GM12878 (cell line): ENCODE data around the gene PIGV. TPM values are rescaled to one million over a fixed set of nuclear protein-coding genes. Genes with fewer than 3 reads are reported as not detected.

ENCODE experiments used
- ATAC-seq: fragments of 200-7000 bp; cut with Tn5 transposase; 3 replicates; pipeline ENCODE4 v1.9.1; 2020; ENCODE audit warnings: mild to moderate bottlenecking, moderate library complexity
- BruUV-seq: library from RNA; stranded (reverse); fragments of 400-500 nt; replicated peaks from 2 replicates; lab custom pipeline; 2021; lab: Mats Ljungman, UMichigan
- CTCF ChIA-PET: fragments of 300-600 bp; sonication (Branson Sonifier 250); formaldehyde crosslinking; extraction: SDS; loops from one replicate; lab custom pipeline; 2021; ENCODE audit warnings: inconsistent platforms; lab: Yijun Ruan, JAX
- POLR2A ChIA-PET: fragments of 350-600 bp; formaldehyde crosslinking; extraction: SDS; loops from one replicate; lab custom pipeline; 2021; ENCODE audit warnings: inconsistent platforms; lab: Charles Lee
- RAD21 ChIA-PET: fragments of 300-600 bp; sonication (Branson Sonifier 250); formaldehyde crosslinking; loops from one replicate; lab custom pipeline; 2023; ENCODE audit warnings: antibody characterized with exemption; ENCODE audit not compliant: unreplicated experiment; lab: Charles Lee
- SMC1A ChIA-PET: fragments of 300-600 bp; sonication (Branson Sonifier 250); formaldehyde crosslinking; loops from one replicate; lab custom pipeline; 2023; ENCODE audit not compliant: unreplicated experiment, uncharacterized antibody; lab: Charles Lee
- DNase-seq: peaks from one replicate; pipeline ENCODE4 v3.0.0-alpha.2; 2011; ENCODE audit warnings: low read depth, low spot score
- FAIRE-seq: peaks from 3 replicates; lab custom pipeline; 2011; peaks lifted over from hg19 to GRCh38; lab: Jason Lieb, UNC
- H2AFZ ChIP-seq: 2 replicates; pipeline ENCODE4 v1.6.0; 2011; ENCODE audit warnings: low read depth, low read length, control low read depth; ENCODE audit not compliant: control insufficient read depth
- H3K27ac ChIP-seq: 2 replicates; pipeline ENCODE4 v1.5.1; 2011; ENCODE audit warnings: control low read depth; ENCODE audit not compliant: control insufficient read depth, insufficient read depth
- H3K27me3 ChIP-seq, 2 experiments: replicated peaks in 1 of 2; 2 replicates each; pipeline versions ENCODE4 v1.6.0 to v1.6.1; 2011; ENCODE audit warnings: low read length in 1 of 2; ENCODE audit not compliant: control insufficient read depth in 2 of 2, insufficient read depth in 2 of 2
- H3K36me3 ChIP-seq, 2 experiments: 2 replicates each; pipeline ENCODE4 v1.5.1; 2011; ENCODE audit warnings: low read length in 1 of 2; ENCODE audit not compliant: control insufficient read depth in 2 of 2, insufficient read depth in 2 of 2
- H3K4me1 ChIP-seq: 2 replicates; pipeline ENCODE4 v1.6.1; 2011; ENCODE audit warnings: mild to moderate bottlenecking, low read length, moderate library complexity, mixed read lengths; ENCODE audit not compliant: control insufficient read depth, insufficient read depth
- H3K4me2 ChIP-seq: 2 replicates; pipeline ENCODE4 v1.6.0; 2011; ENCODE audit warnings: control low read depth; ENCODE audit not compliant: control insufficient read depth, insufficient read depth
- H3K4me3 ChIP-seq: fragments of 200-600 bp; sonication (generic); 2 replicates; pipeline ENCODE4 v1.5.1; 2016
- H3K79me2 ChIP-seq: 2 replicates; pipeline ENCODE4 v1.6.0; 2011; ENCODE audit warnings: low read length; ENCODE audit not compliant: control insufficient read depth, insufficient read depth
- H3K9ac ChIP-seq: 2 replicates; pipeline ENCODE4 v1.8.0; 2011; ENCODE audit warnings: low read length, control low read depth, mixed read lengths; ENCODE audit not compliant: control insufficient read depth, insufficient read depth
- H3K9me3 ChIP-seq: replicated peaks from 3 replicates; pipeline ENCODE4 v1.5.1; 2011; ENCODE audit warnings: mild to moderate bottlenecking, low read length; ENCODE audit not compliant: control insufficient read depth, insufficient read depth
- H4K20me1 ChIP-seq: 2 replicates; pipeline ENCODE4 v1.6.0; 2011; ENCODE audit not compliant: control insufficient read depth, insufficient read depth
- ATF7 ChIP-seq: fragments of 450-650 bp; IDR thresholded peaks from 2 replicates; pipeline ENCODE4 v1.6.1; 2016; ENCODE audit warnings: low read depth, mild to moderate bottlenecking
- BHLHE40 ChIP-seq, 2 experiments: fragments of 450-650 bp in 1 of 2; IDR thresholded peaks; 2 replicates each; pipeline ENCODE4 v1.6.1; 2011 to 2017; ENCODE audit warnings: low read depth in 2 of 2, borderline replicate concordance in 1 of 2, improper control_type of control experiment in 1 of 2, low read length in 1 of 2, mild to moderate bottlenecking in 1 of 2
- CEBPB ChIP-seq, 2 experiments: fragments of 150-350 bp in 1 of 2; IDR thresholded peaks; 2 replicates each; pipeline ENCODE4 v1.6.1; 2012 to 2014; ENCODE audit warnings: low read depth in 2 of 2, low read length in 2 of 2, borderline replicate concordance in 1 of 2, inconsistent platforms in 1 of 2
- CHD4 ChIP-seq: fragments of 200-600 bp; sonication (generic); IDR thresholded peaks from 2 replicates; pipeline ENCODE4 v1.6.1; 2016; ENCODE audit warnings: mild to moderate bottlenecking
- CREM ChIP-seq: IDR thresholded peaks from 2 replicates; pipeline ENCODE4 v1.6.1; 2014; ENCODE audit warnings: antibody characterized with exemption, low read depth
- EED ChIP-seq: sonication (generic); IDR thresholded peaks from 2 replicates; pipeline ENCODE4 v1.6.1; 2016; ENCODE audit warnings: antibody characterized with exemption, low read depth
- EP300 ChIP-seq, 2 experiments: fragments of 150-350 bp in 1 of 2; IDR thresholded peaks; 2 replicates each; pipeline ENCODE4 v1.6.1; 2011 to 2012; ENCODE audit warnings: low read depth in 2 of 2, low read length in 2 of 2, borderline replicate concordance in 1 of 2, improper control_type of control experiment in 1 of 2, inconsistent platforms in 1 of 2; ENCODE audit not compliant: control insufficient read depth in 1 of 2
- MYB ChIP-seq: fragments of 150-350 bp; IDR thresholded peaks from 2 replicates; pipeline ENCODE4 v1.6.1; 2014; ENCODE audit warnings: mild to moderate bottlenecking, low read depth, low read length, borderline replicate concordance
- PAX5 ChIP-seq: IDR thresholded peaks from 2 replicates; pipeline ENCODE4 v1.6.1; 2011; ENCODE audit warnings: low read depth, low read length, borderline replicate concordance
- SIX5 ChIP-seq: IDR thresholded peaks from 2 replicates; pipeline ENCODE4 v1.6.1; 2011; ENCODE audit warnings: mild to moderate bottlenecking, low read depth, low read length, moderate library complexity; ENCODE audit not compliant: severe bottlenecking
- TCF3 ChIP-seq: IDR thresholded peaks from 2 replicates; pipeline ENCODE4 v1.6.1; 2012; ENCODE audit warnings: low read depth, mild to moderate bottlenecking, low read length, borderline replicate concordance; ENCODE audit not compliant: insufficient read depth
- TCF7 ChIP-seq: IDR thresholded peaks from 2 replicates; pipeline ENCODE4 v1.6.1; 2014; ENCODE audit warnings: antibody characterized with exemption, borderline replicate concordance
- WGBS: methylation state at CpG from one replicate; pipeline ENCODE4 v1.1.6; 2016; ENCODE audit warnings: low lambda C conversion rate; ENCODE audit not compliant: insufficient replicate concordance, insufficient coverage; ENCODE audit errors: missing lambda C conversion rate; 5-methylcytosine and 5-hydroxymethylcytosine counted together
- in situ Hi-C: fragments of 300-500 bp; cut with MboI; formaldehyde crosslinking; loops from 9 replicates; pipeline ENCODE4 v1.14.3; 2018; ENCODE audit warnings: mixed read lengths
- intact Hi-C: fragments of 100-400 bp; cut with micrococcal nuclease; formaldehyde crosslinking; loops from one replicate; pipeline ENCODE4 v1.14.2; 2022; ENCODE audit not compliant: unreplicated experiment
- polyA plus RNA-seq, 11 experiments: library from polyadenylated mRNA; depleted of rRNA in 4 of 11; unstranded in 6 of 11; stranded (reverse) in 5 of 11; fragments of >200 nt; fragmentation: Nextera tagmentation in 4 of 11; fragmentation: Illumina TruSeq in 1 of 11; extraction: Ambion mirVana in 4 of 11; extraction: Trizol in 1 of 11; gene quantifications; 1 replicate in 1 of 11; 2 replicates in 10 of 11; pipeline versions ENCODE4 v1.2.1 to v1.2.3, GENCODE V29; 2011 to 2016; ENCODE audit warnings: inconsistent platforms in 2 of 11, missing spikeins in 2 of 11, low read depth in 1 of 11
- total RNA-seq, 4 experiments: library from RNA; depleted of rRNA in 3 of 4; stranded (reverse); fragments of >200 nt in 3 of 4; fragmentation: Illumina TruSeq in 1 of 4; extraction: Trizol in 1 of 4; gene quantifications; 2 replicates each; pipeline versions ENCODE4 v1.2.1 to v1.2.3, GENCODE V29; 2013 to 2021
- TF ChIP-seq, protein P1 (sequence below): IDR thresholded peaks from 2 replicates; pipeline ENCODE4 v1.6.1; 2011; ENCODE audit warnings: low read depth, mild to moderate bottlenecking, low read length, moderate library complexity, borderline replicate concordance; ENCODE audit errors: extremely low read depth
- TF ChIP-seq, protein P2 (sequence below): fragments of 450-650 bp; IDR thresholded peaks from 2 replicates; pipeline ENCODE4 v1.6.1; 2016; ENCODE audit warnings: mild to moderate bottlenecking
- TF ChIP-seq, protein P3 (sequence below): fragments of 450-650 bp; IDR thresholded peaks from 2 replicates; pipeline ENCODE4 v1.6.1; 2016; ENCODE audit warnings: mild to moderate bottlenecking, moderate library complexity, borderline replicate concordance

The PIGV gene
- total and polyA plus RNA-seq, 10 of the 15 experiments (the other 5 are each of a cell fraction or from before 2014, with no cell fraction given): 8.8 to 18.1 (median 11.9) TPM

DNA sequence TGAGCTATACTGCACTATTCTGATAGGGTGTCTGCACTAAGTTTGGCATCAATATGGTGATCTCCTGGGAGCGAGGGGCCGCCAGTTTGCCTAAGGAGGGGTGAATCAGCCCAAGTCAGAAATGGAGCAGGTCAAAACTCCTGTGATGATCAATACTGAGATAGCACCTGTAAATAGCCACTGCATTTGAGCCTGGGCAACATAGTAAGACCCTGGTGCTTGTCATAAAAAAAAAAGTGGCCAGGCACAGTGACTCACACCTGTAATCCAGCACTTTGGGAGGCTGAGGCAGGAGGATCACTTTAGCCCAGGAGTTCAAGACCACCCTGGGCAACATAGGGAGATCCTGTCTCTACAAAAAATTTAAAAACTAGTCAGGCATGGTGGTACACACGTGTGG, 27.1 kb downstream of the PIGV start:
- no peaks in the 10 kb centered on the region for H4K20me1 ChIP-seq
- CTCF ChIA-PET: interaction anchor here (1.1 kb wide), 1 partner anchor 213 kb away, joined by 3 read pairs; no protein-coding TSS in a partner anchor
- H3K4me1 ChIP-seq: no peaks in the 10 kb centered on the region
- no peak for DNase-seq
- intact Hi-C loops: no loop called here
- H3K79me2 ChIP-seq: no peaks in the 10 kb centered on the region
- H3K27me3 ChIP-seq: no peaks in the 10 kb centered on the region
- RAD21 ChIA-PET: no interaction called here
- TF ChIP-seq BHLHE40 (IDR thresholded peaks at IDR 0.05; ENCODE audit: borderline replicate concordance in 1 of 2, low read depth in 2 of 2, low read length in 1 of 2) (no peak), ATF7 (no peak), SIX5 (no peak), CEBPB (IDR thresholded peaks at IDR 0.05; ENCODE audit: borderline replicate concordance in 1 of 2, low read depth in 2 of 2, low read length in 2 of 2) (no peak), EED (no peak), EP300 (IDR thresholded peaks at IDR 0.05; ENCODE audit: borderline replicate concordance in 1 of 2, control insufficient read depth in 1 of 2, low read depth in 2 of 2, low read length in 2 of 2) (no peak), TCF7 (no peak), PAX5 (no peak), MYB (no peak), TCF3 (no peak), CREM (no peak), CHD4 (no peak)
- TF ChIP-seq, protein P1, sequence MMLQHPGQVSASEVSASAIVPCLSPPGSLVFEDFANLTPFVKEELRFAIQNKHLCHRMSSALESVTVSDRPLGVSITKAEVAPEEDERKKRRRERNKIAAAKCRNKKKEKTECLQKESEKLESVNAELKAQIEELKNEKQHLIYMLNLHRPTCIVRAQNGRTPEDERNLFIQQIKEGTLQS: no peak
- TF ChIP-seq, protein P2, sequence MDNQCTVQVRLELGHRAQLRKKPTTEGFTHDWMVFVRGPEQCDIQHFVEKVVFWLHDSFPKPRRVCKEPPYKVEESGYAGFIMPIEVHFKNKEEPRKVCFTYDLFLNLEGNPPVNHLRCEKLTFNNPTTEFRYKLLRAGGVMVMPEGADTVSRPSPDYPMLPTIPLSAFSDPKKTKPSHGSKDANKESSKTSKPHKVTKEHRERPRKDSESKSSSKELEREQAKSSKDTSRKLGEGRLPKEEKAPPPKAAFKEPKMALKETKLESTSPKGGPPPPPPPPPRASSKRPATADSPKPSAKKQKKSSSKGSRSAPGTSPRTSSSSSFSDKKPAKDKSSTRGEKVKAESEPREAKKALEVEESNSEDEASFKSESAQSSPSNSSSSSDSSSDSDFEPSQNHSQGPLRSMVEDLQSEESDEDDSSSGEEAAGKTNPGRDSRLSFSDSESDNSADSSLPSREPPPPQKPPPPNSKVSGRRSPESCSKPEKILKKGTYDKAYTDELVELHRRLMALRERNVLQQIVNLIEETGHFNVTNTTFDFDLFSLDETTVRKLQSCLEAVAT: no peak
- TF ChIP-seq, protein P3, sequence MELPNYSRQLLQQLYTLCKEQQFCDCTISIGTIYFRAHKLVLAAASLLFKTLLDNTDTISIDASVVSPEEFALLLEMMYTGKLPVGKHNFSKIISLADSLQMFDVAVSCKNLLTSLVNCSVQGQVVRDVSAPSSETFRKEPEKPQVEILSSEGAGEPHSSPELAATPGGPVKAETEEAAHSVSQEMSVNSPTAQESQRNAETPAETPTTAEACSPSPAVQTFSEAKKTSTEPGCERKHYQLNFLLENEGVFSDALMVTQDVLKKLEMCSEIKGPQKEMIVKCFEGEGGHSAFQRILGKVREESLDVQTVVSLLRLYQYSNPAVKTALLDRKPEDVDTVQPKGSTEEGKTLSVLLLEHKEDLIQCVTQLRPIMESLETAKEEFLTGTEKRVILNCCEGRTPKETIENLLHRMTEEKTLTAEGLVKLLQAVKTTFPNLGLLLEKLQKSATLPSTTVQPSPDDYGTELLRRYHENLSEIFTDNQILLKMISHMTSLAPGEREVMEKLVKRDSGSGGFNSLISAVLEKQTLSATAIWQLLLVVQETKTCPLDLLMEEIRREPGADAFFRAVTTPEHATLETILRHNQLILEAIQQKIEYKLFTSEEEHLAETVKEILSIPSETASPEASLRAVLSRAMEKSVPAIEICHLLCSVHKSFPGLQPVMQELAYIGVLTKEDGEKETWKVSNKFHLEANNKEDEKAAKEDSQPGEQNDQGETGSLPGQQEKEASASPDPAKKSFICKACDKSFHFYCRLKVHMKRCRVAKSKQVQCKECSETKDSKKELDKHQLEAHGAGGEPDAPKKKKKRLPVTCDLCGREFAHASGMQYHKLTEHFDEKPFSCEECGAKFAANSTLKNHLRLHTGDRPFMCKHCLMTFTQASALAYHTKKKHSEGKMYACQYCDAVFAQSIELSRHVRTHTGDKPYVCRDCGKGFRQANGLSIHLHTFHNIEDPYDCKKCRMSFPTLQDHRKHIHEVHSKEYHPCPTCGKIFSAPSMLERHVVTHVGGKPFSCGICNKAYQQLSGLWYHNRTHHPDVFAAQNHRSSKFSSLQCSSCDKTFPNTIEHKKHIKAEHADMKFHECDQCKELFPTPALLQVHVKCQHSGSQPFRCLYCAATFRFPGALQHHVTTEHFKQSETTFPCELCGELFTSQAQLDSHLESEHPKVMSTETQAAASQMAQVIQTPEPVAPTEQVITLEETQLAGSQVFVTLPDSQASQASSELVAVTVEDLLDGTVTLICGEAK: no peak
- TF ChIP-seq, all 136 proteins: peak for 0
- Histone ChIP-seq H3K9me3 (no peaks in the 10 kb centered on the region), H3K27ac (no peak overlapping the region), H3K4me2 (no peak overlapping the region), H3K36me3 (no peaks in the 10 kb centered on the region), H3K9ac (no peak overlapping the region), H2AFZ (no peak overlapping the region), H3K4me3 (no peak overlapping the region)
- WGBS: 65% methylated on average over 3 of the region's 3 CpGs
- POLR2A ChIA-PET: no interaction called here
- in situ Hi-C loops: loop anchor here (5.0 kb wide), 1 partner anchor 62 kb away; no protein-coding TSS in a partner anchor
- no peak for FAIRE-seq
- SMC1A ChIA-PET: no interaction called here
- ATAC-seq: no peak
- BruUV-seq: no TSS peak
